Transverse colon (tissue), 3 donors: ENCODE results near the gene SPIRE1.

Experiments
- EP300 ChIP-seq: sonication (generic); formaldehyde crosslinking; IDR thresholded peaks from one replicate; pipeline ENCODE4 v1.6.1; 2017; ENCODE audit warnings: antibody characterized with exemption, low read depth
- POLR2A ChIP-seq: fragments of 450-650 bp; IDR thresholded peaks from one replicate; pipeline ENCODE4 v1.6.1; 2016; ENCODE audit warnings: antibody characterized with exemption, mild to moderate bottlenecking, moderate library complexity
- TF ChIP-seq, protein P1 (sequence below), 5 experiments: fragments of 200-600 bp in 3 of 5; fragments of 450-650 bp in 2 of 5; sonication (generic) in 3 of 5; IDR thresholded peaks; 1 replicate in 2 of 5; 2 replicates in 3 of 5; pipeline ENCODE4 v1.5.1; 2016 to 2017; ENCODE audit warnings: antibody characterized with exemption in 5 of 5, inconsistent platforms in 3 of 5, mild to moderate bottlenecking in 2 of 5, moderate library complexity in 1 of 5

DNA sequence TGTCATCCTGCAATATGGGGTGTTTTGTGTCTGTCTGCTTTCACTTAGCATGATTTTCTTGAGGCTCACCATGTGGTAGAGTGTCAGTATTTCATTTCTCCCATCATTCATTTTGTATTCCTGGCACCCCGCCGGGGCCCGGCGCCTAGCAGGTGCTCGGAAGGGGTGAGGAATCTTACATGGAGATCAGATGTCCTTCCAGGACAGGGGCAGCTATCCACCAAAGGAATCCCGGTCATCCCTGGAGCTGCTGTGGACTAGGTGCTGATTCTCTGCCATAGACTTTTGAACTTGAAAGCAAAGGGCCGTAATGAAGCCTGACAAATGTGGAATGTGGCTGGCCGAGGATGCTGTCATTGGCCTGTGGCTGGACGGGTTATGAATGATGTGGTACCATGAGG lies 247.8 kb downstream of the SPIRE1 start:
- TF ChIP-seq EP300 (no peak), POLR2A (no peak)
- TF ChIP-seq, protein P1, sequence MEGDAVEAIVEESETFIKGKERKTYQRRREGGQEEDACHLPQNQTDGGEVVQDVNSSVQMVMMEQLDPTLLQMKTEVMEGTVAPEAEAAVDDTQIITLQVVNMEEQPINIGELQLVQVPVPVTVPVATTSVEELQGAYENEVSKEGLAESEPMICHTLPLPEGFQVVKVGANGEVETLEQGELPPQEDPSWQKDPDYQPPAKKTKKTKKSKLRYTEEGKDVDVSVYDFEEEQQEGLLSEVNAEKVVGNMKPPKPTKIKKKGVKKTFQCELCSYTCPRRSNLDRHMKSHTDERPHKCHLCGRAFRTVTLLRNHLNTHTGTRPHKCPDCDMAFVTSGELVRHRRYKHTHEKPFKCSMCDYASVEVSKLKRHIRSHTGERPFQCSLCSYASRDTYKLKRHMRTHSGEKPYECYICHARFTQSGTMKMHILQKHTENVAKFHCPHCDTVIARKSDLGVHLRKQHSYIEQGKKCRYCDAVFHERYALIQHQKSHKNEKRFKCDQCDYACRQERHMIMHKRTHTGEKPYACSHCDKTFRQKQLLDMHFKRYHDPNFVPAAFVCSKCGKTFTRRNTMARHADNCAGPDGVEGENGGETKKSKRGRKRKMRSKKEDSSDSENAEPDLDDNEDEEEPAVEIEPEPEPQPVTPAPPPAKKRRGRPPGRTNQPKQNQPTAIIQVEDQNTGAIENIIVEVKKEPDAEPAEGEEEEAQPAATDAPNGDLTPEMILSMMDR (IDR thresholded peaks at IDR 0.05) = no peak
